ENCODE measurements around the gene CCHCR1. TPM values are rescaled to one million over a fixed set of nuclear protein-coding genes. Genes with fewer than 3 reads are reported as not detected.

The CCHCR1 gene
- total RNA-seq, 3 donors from 2014 or later = 10.9 to 17.1 (median 17.0) TPM

- DNase-seq (ENCODE audit: low spot score in 2 of 2) = peak in 1 of 2 donors; percentile 73
- Histone ChIP-seq H3K27ac (peak overlapping the region; percentile 57 to 75), H3K4me3 (no peak overlapping the region), H3K27me3 (no peaks in the 10 kb centered on the region), H3K4me1 (peaks cover 0 to 4% of the 10 kb centered on the region in 2 donors), H3K9me3 (no peaks in the 10 kb centered on the region), H3K36me3 (no peaks in the 10 kb centered on the region)
- intact Hi-C loops (cut with DNase I; ENCODE audit: low total_unique reads) = no loop called here
- peak in 1 of 3 donors; percentile 15 for TF ChIP-seq POLR2AphosphoS5 (IDR thresholded peaks at IDR 0.05)
- no peak for TF ChIP-seq POLR2A (IDR thresholded peaks at IDR 0.05)
- no peak for TF ChIP-seq CTCF (IDR thresholded peaks at IDR 0.05)
Measured at GRCh38 chr6:31094389-31094881, 63.2 kb downstream of the CCHCR1 start.

- H3K27me3 ChIP-seq = no peaks in the 10 kb centered on the region
- no peak for DNase-seq (ENCODE audit: low spot score in 2 of 2)
- no peaks in the 10 kb centered on the region for H3K36me3 ChIP-seq
- TF ChIP-seq POLR2A (IDR thresholded peaks at IDR 0.05) (no peak), CTCF (IDR thresholded peaks at IDR 0.05) (no peak), POLR2AphosphoS5 (IDR thresholded peaks at IDR 0.05) (no peak)
- no peak overlapping the region for H3K27ac ChIP-seq
- peaks cover 0 to 4% of the 10 kb centered on the region in 2 donors for H3K4me1 ChIP-seq
- H3K4me3 ChIP-seq = no peak overlapping the region
- H3K9me3 ChIP-seq = no peaks in the 10 kb centered on the region
- intact Hi-C loops (cut with DNase I; ENCODE audit: low total_unique reads) = no loop called here
Measured at GRCh38 chr6:31092769-31093505, 64.7 kb downstream of the CCHCR1 start.

Other genes starting within 250 kb of the CCHCR1 start
- 10 to 100 TPM; 10.4 to 13.4 (median 11.1) TPM for gene GTF2H4, start 249.6 kb downstream of the CCHCR1 start, total RNA-seq
- 10 to 100 TPM; 15.7 to 19.2 (median 16.8) TPM for gene VARS2, start 243.6 kb downstream of the CCHCR1 start, total RNA-seq
- gene SFTA2, start 225.6 kb downstream of the CCHCR1 start, total RNA-seq = not detected
- not detected for gene MUCL3, start 216.8 kb downstream of the CCHCR1 start, total RNA-seq
- gene MUC21, start 174.1 kb downstream of the CCHCR1 start, total RNA-seq = not detected
- gene MUC22, start 147.3 kb downstream of the CCHCR1 start, total RNA-seq = not detected
- gene C6orf15, start 45.2 kb downstream of the CCHCR1 start, total RNA-seq = under 1 TPM in 1 of 3 donors, not detected in 2; 0.59 TPM
- 1 to 10 TPM in 2 of 3 donors, under 1 TPM in 1; 0.48 to 2.0 (median 1.9) TPM for gene PSORS1C1, start 43.0 kb downstream of the CCHCR1 start, total RNA-seq
- under 1 TPM in 1 of 3 donors, not detected in 2; 0.59 TPM for gene CDSN, start 37.4 kb downstream of the CCHCR1 start, total RNA-seq
- not detected for gene PSORS1C2, start 18.7 kb downstream of the CCHCR1 start, total RNA-seq
- gene TCF19, start 787 bp upstream of the CCHCR1 start, total RNA-seq = 1 to 10 TPM; 2.3 to 8.5 (median 6.1) TPM
- 1 to 10 TPM in 1 of 3 donors, under 1 TPM in 2; 0.64 to 4.5 (median 0.98) TPM for gene POU5F1, start 12.9 kb upstream of the CCHCR1 start, total RNA-seq
- 100 to 1,000 TPM; 206 to 546 (median 359) TPM for gene HLA-C, start 114.3 kb upstream of the CCHCR1 start, total RNA-seq
- 100 to 1,000 TPM; 532 to 813 (median 727) TPM for gene HLA-B, start 199.4 kb upstream of the CCHCR1 start, total RNA-seq
- 10 to 100 TPM; 14.9 to 28.1 (median 23.6) TPM for gene MICA, start 245.8 kb upstream of the CCHCR1 start, total RNA-seq